Measurements from ENCODE around the gene UBE2B.
"Not testable (repeated sequence)": the region's sequence is repeated elsewhere in the genome, so short reads cannot be mapped to it uniquely, and the experiment has no call there.

UBE2B gene

GRCh38 chr5:134398609-134399155, 27.3 kb downstream of the UBE2B start:
- no peak for DNase-seq (ENCODE audit: low read depth in 2 of 2)

DNA sequence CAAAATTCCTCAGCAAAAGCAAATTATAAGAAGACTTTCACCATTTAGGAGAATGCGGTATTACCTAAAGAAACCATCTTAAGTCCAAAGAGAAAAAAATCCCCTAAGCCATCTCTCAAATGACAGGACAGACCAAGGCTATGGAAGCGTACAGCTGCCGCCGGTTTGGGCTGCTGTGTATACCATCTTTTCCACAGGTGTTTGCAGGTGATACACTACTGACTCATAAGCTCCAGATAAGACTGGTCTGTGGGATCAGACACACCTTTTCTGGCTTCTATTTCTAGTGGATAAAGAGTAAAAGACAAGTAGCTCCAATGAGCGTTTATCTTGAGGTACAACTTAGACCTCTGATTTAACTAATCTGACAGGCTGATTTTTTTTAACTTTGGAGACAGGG, 32.6 kb downstream of the UBE2B start:
- no peak for DNase-seq (ENCODE audit: low read depth in 2 of 2)

DNA sequence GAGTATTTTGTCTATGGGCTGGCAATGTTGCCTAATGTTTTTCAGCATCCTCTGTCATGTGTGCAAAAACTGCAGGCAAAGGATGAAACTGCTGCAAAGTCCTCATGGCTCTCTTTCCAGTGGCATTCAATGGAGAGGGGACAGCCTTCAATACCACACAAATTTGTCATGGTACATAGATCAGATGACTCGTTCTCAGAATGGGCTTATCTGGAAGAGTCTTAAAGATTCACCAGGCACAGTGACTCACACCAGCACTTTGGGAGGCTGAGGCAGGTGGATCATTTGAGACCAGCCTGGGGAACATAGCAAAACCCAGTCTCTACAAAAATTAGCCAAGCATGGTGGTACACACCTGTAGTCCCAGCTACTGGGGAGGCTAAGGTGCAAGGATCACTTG, 35.0 kb downstream of the UBE2B start:
- no peak for DNase-seq (ENCODE audit: low read depth in 2 of 2)

DNA sequence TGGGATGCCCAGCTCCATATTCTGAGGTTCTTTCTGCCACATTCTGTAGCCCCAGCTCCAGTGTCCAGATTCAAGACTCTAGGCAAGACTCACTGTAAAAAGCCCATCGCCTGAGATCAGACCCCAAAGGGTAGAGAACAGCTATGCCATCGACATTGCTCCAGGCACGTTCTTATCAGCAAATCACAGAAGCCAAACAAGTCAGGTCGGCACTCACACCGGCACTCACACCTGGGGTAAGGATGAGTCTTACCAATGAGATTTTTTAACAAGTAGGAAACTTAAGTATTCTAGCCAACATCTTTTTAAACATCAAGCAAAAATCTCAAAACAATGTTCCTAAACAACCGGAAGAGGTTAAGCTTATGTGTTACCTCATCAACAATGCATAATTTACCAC, 38.0 kb downstream of the UBE2B start:
- no peak for DNase-seq (ENCODE audit: low read depth in 2 of 2)

DNA sequence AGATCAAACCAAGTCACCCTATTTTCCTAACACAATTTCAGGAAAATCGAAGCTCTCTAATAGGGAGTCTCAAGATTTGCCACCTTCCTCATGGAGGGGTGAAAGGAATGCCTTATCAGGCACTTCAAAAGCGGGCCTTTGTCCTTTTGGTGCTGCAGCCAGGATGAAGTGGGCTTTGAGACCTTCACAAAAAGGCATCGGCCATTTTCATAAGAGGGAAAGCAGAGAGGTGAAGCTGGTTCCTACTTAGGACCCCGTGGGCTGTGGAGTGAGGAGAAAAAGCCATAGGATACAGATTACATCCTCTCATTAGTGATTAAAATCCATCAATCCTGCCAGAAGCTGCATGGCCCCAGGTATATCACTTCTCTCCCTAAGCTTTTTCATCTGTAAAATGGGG, 39.5 kb downstream of the UBE2B start:
- DNase-seq (ENCODE audit: low read depth in 2 of 2): no peak

DNA sequence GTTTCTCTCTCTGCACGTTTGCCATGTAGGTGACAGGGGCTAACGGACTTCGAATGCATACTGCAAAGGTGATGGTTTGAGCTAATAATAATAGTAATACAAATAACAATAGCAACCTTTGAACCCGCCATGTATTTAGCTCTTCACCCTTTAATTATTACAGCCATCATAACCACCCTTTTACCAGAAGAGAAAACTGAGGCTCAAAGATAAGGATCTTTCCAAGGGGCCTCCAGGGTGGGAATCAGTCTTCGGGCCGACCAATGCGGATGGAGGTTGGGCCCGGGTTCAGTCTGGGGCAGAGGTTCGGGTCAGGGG, 39.8 kb downstream of the UBE2B start:
- DNase-seq (ENCODE audit: low read depth in 2 of 2): no peak

DNA sequence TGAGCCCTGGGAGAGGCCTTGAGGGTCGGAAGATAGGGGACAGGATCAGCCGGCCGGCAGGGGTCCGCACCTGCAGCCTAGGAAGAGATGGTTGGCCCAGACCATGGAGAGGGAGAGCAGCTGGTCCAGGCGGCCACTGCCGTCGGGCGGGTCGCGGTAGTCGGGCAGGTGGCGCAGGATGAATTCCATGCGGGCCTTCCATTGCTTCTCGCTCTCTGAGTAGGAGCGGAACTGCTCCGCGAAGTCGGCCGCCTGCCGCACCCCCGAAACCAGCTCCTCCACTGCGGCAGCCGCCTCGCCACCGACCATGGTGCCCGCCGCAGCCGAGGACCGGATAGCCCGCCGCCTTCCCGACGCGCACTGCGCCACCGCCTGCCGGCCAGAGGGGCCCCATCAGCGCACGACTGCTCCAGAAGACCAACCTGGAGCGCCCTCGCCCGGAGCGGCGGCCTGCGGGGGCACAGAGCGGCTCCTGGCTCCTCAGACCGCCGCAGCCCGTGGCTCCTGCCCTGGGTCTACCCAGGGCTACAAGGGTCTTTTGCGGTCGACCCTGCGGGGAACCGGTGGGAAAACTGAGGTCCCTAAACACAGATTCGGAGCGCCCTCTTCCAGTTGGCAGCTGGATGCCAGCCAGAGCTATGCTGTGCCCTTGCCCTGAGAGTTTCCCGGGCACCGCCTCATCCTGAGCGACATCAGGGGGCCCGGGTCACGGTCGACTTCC, 40.3 kb downstream of the UBE2B start, which contains the start of gene CDKN2AIPNL:
TSS of gene CDKN2AIPNL (minus strand) at position 336 of the 721 bp plus-strand sequence. CDS start at position 309, 27 bp downstream.
- peak; percentile 86 to 88 for DNase-seq (ENCODE audit: low read depth in 2 of 2)

- no peak for DNase-seq (ENCODE audit: low read depth in 2 of 2)
Measured at GRCh38 chr5:134413046-134413445, 41.7 kb downstream of the UBE2B start.

- no peak for DNase-seq (ENCODE audit: low read depth in 2 of 2)
Measured at GRCh38 chr5:134417707-134418106, 46.3 kb downstream of the UBE2B start.

GRCh38 chr5:134418958-134419357, 47.6 kb downstream of the UBE2B start:
- DNase-seq (ENCODE audit: low read depth in 2 of 2): no peak

- no peak for DNase-seq (ENCODE audit: low read depth in 2 of 2)
Measured at GRCh38 chr5:134420343-134420742, 49.0 kb downstream of the UBE2B start.

DNA sequence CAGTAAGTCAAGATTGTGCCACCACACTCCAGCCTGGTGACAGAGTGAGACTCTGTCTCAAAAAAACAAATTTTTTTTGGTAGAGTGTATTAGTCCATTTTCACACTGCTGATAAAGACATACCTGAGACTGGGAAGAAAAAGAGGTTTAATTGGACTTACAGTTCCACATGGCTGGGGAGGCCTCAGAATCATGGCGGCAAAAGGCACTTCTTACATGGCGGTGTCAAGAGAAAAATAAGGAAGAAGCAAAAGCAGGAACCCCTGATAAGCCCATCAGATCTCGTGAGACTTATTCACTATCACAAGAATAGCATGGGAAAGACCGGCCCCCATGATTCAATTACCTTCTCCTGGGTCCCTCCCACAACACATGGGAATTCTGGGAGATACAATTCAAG, 49.7 kb downstream of the UBE2B start:
- DNase-seq (ENCODE audit: low read depth in 2 of 2): not testable (repeated sequence)

- DNase-seq (ENCODE audit: low read depth in 2 of 2): no peak
Measured at GRCh38 chr5:134422791-134423365, 51.5 kb downstream of the UBE2B start.

- DNase-seq (ENCODE audit: low read depth in 2 of 2): no peak
Measured at GRCh38 chr5:134423376-134423775, 52.0 kb downstream of the UBE2B start.

DNA sequence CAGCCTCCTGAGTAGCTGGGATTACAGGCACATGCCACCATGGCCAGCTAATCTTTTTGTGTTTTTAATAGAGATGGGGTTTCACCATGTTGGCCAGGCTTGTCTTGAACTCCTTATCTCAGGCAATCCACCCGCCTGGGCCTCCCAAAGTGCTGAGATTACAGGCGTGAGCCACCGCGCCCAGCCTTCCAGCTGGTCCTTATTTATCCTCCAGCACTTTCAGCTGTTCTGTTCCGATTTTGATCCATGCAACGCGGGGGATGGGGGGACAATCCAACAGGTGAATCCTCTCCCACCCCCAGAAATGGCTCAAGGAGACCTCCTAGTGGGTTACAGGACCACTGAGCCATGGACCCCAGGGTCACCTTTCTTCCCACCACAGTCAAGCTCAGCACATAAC, 55.0 kb downstream of the UBE2B start:
- DNase-seq (ENCODE audit: low read depth in 2 of 2): no peak

GRCh38 chr5:134427540-134428041, 56.2 kb downstream of the UBE2B start:
- no peak for DNase-seq (ENCODE audit: low read depth in 2 of 2)

DNA sequence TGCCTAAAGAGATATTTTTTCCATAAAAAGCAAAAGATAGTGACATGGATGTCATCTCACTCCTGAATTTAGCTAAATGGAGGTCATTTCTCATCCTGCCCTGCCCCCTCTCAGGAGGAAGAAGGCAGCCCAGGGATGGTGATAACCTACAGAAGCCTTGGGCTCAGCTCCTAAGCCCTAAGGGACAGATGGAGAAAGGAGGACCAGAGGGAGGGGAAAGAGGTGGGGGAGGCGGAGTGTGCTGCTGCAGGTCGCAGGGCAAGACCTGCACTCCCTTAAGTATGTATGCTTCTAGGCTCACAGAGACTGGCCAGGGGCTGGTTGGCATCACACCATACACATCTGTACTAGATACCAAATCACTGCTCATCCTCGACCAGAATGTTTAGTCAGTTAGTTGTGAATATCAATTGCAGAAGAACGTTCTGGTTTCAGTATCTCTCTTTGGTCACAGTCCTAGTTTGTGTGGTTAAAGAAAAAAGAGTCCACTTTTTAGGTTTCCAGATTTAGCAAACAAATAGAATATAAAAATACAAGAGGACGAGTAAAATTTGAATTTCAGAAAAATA, 58.7 kb downstream of the UBE2B start:
- DNase-seq (ENCODE audit: low read depth in 2 of 2): no peak

GRCh38 chr5:134432174-134432573, 60.8 kb downstream of the UBE2B start:
- peak in 1 of 2 donors; percentile 30 for DNase-seq (ENCODE audit: low read depth in 2 of 2)

- no peak for DNase-seq (ENCODE audit: low read depth in 2 of 2)
Measured at GRCh38 chr5:134432677-134433359, 61.4 kb downstream of the UBE2B start.

GRCh38 chr5:134435560-134435959, 64.2 kb downstream of the UBE2B start:
- no peak for DNase-seq (ENCODE audit: low read depth in 2 of 2)

- peak; percentile 31 to 39 for DNase-seq (ENCODE audit: low read depth in 2 of 2)
Measured at GRCh38 chr5:134436523-134437339, 65.4 kb downstream of the UBE2B start.

All from stimulated activated CD8-positive, alpha-beta memory T cell treated with anti-CD3 and anti-CD28 coated beads, Interleukin-2, amount 100 ng/mL, for 48 hours (primary cell).